Hematopoietic multipotent progenitor cell treated with erythropoietin and hydrocortisone succinate and interleukin-3 and kit ligand, for 8 days (in vitro differentiated cells): ENCODE data around the gene STING1.
"Not testable (repeated sequence)": the region's sequence is repeated elsewhere in the genome, so short reads cannot be mapped to it uniquely, and the experiment has no call there.

Experiments used
- DNase-seq: peaks from one replicate; pipeline ENCODE4 v3.0.0-alpha.2; 2015

Gene STING1

DNA sequence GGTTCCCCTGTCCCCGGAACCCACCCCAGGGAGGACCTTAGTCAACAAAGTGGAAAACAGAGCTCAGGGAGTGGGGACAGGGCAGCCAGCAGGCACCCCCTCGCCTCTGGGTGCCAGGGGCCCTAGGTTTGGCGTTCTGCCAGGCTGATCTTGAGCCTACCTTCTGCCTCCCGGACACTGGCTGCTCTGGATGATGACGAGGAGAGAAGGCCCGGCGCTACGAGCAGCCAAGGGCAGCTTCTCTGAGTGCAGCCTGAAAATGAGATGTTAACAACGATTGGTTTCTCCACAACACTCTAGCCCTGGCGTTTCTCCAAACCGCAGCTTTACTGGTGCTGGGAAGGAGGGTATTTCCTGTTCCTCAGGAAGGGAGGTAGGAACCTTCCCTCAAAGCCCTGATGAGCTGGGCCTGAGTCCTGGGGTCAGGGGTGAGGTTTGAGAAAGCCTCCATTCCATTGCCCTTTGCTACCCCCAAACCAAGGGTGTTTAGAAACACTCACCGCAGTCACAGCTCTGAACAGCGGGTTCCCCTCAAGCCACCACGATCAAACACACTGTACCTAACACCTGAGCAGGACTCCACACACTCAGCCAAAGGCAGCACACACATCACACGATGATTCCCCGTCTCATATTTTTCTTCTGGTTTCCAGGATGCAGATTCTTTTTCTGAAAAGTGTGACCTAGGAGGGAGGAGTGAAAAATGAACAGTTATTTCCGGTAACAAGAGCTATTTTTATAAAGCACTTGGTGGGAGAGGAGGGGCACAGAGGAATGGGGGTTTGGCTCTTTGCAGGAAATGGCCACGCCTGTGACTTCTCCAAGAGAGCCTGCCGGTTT lies at the start of gene STING1:
TSS of gene STING1 (minus strand) at position 709 of the 840 bp plus-strand sequence. CDS start 1,054 bp downstream, outside the sequence.
- peak; percentile 98 for DNase-seq

DNA sequence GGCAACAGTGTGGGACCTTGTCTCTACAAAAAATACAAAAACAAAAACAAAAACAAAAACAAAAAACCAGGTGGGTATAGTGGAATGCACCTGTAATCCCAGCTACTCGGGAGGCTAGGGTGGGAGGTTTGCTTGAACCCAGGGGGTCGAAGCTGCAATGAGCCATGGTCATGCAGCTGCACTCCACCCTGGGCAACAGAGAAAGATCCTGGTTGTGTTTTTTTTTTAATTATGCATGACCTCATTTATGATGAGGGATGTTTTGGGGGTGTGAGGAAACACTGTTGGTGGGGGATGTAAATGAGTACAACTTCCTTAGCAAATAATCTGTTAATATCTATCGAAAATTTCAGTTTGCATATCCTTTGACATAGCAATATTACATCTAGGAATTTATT lies 49.2 kb upstream of the STING1 start:
- DNase-seq, result no peak

DNA sequence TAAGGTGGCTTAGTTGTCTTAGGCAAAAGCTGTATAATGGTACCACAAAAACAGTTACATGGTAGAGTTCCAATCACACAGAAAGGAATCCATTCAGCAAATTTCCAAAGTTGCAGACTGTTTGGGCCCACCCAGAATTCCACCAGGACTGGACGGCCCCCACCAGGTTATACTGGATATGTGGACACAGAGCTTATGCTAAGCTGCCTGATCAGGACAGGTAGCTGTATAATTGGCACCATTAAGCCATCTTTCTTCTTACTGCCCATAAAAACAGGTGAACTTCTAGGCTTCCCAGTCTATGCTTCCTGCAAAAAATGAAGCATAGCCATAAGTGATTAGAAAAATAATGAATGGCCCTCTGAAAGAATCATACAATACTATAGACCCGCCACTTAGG lies 47.5 kb upstream of the STING1 start:
- not testable (repeated sequence) for DNase-seq

DNA sequence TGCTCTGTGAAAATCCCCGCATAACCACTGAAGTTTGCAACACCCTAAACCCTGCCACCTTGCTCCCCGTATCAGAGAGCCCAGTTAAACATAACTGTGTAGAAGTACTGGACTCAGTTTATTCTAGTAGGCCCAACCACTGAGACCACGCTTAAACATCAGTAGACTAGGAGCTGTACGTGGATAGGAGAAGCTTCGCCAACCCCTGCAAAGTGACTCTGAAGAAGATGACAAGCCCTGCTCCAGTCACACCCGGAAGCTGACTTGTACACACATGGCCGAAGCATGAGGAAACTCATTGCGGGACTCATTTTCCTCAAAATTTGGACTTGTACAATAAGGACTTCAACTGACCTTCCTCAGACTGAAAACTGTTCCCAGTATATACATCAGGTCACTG lies 46.1 kb upstream of the STING1 start:
- not testable (repeated sequence) for DNase-seq

DNA sequence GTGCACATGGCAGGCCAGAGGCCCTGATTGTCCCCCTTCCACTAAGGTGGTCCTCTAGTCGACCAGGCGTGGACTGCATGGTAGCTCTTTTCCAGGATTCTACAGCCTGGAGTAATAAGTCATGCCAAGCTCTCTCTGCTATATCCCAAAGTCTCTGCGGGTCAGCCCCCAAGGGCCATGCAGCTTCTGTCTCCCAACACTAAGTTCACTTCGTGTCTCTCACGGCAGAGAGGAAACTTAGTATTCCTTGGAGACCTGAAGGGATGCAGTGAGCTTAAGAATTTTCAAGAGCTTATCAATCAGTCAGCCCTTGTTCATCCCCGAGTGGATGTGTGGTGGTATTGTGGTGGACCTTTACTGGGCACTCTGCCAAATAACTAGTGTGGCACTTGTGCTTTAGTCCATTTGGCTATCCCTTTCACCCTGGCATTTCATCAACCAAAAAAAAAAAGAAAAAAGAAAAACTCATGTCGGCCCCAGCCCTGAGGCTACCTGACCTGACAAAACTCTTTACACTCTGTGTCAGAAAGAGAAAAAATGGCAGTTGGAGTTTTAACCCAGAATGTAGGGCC lies 45.4 kb upstream of the STING1 start:
- DNase-seq, result peak; percentile 16

DNA sequence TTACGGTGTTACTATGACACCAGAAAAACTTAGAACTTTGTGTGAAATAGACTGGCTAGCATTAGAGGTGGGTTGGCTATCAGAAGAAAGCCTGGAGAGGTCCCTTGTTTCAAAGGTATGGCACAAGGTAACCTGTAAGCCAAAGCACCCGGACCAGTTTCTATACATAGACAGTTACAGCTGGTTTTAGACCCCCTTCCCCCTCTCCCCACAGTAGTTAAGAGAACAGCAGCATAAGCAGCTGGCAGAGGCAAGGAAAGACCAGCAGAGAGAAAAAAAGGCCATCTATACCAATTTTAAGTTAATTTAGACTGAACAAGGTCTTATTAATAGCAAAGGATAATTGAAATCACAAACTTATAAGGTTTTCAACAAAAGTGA lies 44.5 kb upstream of the STING1 start:
- DNase-seq, result not testable (repeated sequence)

DNA sequence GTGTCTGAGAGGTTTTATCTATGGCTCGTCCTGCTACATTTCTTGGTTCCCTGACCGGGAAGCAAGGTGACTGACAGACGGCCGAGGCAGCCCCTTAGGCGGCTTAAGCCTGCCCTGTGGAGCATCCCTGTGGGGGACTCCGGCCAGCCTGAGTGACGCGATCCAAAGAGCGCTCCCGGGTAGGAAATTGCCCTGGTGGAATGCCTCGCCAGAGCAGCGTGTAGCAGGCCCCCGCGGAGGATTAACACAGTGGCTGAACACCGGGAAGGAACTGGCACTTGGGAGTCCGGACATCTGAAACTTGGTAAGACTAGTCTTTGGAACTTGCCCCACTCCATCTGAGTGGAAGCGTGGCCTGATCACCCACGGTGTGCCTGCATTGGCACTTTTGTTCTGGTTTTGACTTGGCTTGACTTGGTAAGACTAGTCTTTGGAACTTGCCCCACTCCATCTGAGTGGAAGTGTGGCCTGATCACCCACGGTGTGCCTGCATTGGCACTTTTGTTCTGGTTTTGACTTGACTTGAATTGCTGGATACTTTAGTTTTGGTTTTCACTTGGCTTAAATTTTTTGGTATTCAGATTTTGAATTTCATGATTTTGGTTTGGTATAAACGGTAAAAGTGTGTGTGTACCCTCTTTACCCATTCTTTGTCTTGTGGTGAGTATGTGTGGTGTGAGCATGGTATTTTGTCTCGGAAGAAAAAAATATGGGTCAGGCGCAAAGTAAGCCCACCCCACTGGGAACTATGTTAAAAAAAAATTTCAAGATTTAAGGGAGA lies 43.9 kb upstream of the STING1 start:
- DNase-seq, result not testable (repeated sequence)

DNA sequence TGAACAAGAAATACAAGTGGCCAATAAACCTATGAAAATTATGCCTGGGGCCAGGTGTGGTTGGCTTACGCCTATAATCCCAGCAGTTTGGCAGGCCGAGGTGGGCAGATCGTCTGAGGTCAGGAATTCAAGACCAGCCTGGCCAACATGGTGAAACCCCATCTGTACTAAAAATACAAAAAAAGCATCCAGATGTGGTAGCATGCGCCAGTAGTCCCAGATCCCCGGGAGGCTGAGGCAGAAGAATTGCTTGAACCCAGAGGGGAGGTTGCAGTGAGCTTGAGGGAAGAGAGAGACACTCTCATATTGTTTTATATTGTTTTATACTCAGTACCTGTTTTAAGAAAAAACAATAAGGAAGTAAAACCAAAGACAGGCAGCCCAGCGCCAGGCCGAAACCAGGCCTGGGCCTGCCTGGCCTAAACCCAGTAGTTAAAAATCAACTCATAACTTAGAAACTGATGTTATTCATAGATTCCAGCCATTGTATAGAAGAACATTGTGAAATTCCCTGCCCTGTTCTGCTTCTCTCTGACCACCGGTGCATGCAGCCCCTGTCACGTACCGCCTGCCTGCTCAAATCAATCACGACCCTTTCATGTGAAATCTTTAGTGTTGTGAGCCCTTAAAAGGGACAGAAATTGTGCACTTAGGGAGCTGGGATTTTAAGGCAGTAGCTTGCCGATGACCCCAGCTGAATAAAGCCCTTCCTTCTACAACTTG lies 43.2 kb upstream of the STING1 start:
- not testable (repeated sequence) for DNase-seq

DNA sequence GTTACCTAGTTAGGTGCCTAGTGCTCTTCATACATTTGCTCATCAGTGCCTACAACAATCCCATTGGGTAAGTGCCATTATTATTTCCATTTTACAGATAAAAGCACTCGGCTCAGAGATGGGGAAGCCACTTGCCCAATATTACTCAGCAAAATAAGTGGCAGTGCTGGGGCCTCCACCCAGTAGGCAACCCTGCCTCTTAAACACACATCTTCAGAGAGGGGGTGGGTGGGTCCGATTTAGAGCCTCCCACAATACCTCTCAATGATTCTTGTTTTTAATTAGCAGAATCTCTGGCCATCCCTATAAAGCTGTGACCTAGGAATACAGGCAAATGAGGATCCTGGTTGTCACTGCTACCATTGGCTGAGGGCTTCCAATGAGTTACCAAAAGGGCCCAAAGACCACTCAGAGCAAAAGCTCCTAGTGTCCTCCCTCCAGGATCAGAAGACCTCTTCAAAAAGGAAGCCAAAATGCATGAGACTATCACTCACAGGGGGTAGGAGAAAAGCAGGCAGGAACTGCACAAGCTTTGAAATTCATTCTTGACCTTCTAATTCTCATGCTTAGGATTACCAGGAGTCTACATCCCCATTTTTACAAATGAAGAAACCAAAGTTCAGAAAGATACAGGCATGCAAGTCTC lies 42.5 kb upstream of the STING1 start:
- DNase-seq, result peak; percentile 70

DNA sequence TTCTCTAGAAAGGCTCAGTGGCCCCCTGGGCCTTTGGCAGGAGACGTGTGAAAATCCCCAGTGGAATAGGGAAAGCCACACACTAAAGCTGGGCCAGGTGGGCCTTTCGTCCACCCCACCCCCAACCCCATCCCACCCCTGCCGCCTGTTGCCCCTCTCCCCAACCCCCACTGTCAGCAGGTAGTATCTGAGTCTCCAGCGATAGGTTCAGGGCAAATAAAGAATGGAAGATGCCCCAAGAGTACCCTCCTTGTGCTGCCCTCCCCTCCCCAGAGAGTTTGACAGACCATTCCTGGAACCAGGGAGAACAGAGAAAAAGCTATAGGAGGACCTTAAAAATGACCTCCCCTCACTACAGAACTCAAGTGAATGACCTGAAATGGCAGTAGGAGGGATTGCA lies 41.9 kb upstream of the STING1 start:
- DNase-seq, result no peak

DNA sequence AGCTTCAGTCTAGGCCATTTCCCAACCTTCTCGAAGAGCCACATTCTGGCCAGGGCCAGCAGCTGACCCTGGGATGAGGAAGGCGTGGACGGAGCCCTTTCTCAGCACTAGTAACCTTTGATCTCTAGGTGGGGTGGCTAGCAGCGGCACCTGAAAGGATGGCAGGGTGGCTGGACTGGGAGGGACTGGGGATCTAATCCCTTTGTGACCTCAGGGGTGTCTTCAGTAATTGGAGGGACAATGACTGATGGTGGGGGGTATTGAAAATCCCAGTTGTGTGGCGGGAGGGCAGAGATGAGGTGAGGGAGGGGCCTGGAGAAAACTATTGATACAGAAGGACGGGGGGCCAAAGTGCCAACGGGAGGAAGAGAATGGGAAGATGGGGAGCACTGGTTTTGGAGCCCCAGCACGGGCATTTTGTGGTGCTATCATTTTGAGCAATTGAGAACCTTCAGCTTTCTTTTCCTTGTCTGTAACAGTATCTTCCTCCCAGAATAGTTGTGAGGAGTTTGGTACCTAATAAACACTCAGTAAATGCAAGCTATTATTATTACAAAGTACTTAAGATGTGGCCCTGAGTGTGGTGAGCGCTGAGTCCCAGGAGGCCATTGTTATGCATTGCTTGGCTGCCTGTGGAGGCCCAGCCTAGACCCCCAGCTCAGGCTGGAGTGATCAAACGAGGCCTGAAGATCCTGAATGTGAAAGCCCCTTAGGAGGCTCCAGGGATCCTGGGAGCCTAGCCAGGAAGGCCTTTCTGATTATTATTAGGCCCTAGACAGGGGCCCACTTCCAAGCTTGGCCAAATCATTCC lies 41.3 kb upstream of the STING1 start:
- DNase-seq, result no peak

DNA sequence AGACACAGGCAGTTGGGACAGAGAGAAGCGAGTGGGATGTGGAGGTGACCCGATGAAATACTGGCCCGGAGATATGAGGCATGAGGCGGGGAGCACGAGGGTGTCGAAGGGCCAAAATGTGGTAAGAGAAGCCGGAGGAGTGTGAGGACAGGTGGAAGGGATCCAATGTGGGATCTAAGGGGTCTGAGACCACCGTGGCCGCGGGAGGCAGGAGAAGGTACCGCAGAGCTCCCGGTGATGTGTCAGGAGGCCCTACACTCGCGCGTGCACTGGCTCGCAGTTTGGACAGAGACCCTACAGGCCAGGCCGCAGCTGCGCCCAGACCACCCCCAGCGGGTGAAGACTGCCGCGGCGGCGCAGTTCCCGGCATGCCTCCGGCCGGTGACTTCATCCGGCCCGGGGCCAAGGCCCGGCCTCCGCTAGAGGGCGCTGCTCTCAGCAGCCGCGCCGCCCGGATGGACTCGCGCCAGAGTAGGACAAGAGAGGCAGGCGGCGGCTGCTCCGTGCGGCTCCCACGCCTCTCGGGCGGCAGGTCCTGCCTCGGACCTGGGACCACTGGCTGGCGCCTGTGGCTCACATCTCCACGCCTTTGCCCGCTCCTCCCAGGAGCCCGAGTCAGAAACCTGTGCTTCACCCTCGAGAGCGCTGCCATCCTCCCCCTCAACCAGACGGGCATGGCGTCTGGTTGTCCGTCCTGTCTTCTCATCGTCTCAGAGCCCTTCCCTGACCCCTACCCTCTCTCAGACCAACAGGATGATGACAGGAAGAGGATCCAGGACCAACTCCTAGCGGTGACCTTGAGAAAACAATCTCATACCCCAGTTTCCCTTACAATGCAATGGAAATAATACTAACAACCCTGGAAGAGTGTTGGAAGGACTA lies 35.4 kb upstream of the STING1 start:
- DNase-seq, result peak; percentile 87

DNA sequence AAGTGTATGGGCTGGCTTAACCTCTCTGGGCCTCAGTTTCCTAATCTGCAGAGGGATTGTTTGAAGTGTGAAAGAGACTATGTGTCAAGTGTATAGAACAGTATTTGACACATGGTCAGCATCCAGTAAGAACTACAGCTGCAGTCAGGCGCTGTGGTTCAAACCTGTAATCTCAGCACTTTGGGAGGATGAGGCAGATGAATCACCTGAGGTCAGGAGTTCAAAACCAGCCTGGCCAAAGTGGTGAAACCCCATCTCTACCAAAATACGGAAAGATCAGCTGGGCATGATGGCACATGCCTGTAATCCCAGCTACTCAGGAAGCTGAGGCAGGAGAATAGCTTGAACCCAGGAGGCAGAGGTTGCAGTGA lies 31.9 kb upstream of the STING1 start:
- no peak for DNase-seq

DNA sequence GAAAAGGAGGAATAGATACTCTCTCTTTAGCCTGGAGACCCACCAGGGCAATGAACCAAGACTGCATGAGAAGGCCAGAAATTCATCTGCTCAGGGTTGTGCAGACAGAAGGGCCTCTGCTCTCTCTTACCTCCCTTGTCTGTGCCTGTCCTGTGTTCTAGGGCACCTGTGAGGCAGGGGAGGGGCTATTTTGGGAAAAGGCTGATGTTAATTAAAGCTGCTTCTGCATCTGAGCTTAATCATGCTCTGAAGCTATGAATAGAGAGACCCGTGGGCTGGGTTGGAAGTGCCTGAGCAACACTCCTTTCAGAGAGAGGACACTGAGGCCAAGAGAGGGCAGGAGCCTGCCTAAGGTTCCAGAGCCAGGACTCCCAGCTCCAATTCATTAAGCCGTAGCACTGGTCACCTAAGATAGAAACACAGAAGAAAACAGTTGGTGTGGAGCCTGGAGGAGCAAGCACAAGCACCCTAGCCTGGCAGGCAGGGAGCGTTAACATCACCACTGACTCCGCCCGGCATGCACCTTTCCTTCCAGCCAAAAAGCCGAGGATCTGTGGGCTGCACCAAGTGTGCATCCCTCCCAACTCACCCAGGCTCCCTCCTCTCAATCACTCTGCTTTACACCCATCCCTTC lies 31.4 kb upstream of the STING1 start:
- DNase-seq, result no peak

DNA sequence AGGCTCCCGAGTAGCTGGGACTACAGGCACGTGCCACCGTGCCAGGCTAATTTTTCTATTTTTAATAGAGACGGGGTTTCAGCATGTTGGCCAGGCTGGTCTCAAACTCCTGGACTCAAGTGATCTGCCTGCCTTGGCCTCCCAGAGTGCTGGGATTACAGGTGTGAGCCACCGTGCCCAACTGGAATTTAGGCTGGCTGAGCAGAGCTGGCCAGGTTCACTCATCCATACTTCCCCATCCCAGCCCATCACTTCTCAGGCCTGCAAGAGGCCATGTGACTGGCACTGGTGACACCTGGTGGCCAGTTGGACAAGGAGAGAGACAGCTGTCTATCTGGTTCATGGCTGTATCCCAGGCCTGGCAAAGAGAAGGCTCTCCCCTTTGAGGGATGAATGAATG lies 30.9 kb upstream of the STING1 start:
- peak; percentile 89 for DNase-seq

DNA sequence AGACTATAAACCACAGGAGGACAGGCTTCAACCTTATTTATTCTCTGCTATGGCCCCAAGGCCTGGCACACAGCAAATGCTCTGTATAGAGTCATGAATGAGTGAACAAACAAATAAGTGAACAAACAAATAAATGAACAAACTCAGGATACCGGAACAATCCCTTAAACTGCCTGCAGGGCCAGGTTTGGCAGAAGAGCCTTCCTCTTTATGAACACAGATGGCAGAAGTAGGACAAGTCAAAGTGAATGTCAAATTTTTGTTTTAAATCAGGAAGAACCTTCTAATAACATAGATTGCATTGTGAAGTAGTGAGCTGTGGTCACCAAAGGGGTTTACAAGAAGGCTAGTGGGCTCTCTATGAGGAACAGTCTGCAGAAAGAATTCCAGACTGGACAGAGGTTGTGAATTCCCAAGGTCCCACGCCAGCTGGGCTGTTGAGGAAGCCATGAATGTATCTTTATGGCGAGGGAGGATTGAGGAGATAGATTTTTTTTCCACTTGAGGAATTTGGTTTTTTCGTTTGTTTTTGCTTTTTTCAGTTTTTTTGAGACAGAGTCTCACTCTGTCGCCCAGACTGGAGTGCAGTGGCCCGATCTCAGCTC lies 30.3 kb upstream of the STING1 start:
- DNase-seq, result no peak

DNA sequence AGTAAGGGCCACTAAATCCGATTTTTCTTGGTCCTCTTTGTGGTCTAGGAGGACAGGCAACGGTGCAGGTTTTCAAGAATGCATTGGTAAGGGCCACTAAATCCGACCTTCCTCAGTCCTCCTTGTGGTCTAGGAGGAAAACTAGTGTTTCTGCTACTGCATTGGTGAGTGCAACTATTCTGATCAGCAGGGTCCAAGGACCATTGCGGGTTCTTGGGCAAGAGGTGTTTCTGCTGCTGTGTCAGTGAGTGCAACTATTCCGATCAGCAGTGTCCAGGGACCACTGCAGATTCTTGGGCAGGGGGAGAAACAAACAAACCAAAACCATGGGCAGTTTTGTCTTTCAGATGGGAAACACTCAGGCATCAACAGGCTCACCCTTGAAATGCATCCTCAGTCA lies 22.2 kb upstream of the STING1 start:
- DNase-seq, result not testable (repeated sequence)

DNA sequence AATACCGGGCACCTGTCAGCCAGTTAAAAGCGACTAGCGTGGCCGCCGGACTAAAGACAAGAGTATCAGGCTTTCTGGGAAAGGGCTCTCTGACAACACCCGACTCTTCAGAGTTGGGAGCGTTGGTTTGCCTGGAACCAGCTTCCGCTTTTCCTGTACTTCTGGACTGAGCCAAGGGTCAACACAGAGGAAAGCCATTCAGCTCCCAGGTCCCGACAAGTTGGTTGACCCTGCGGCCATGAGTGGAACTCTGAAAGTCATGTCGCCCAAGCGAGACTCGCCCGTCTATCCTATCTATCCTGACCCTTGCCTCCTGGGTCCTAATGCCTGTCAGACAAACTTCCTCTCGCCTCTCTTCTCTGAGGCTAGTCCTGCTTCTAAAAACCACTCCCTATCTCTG lies 21.3 kb upstream of the STING1 start:
- not testable (repeated sequence) for DNase-seq

DNA sequence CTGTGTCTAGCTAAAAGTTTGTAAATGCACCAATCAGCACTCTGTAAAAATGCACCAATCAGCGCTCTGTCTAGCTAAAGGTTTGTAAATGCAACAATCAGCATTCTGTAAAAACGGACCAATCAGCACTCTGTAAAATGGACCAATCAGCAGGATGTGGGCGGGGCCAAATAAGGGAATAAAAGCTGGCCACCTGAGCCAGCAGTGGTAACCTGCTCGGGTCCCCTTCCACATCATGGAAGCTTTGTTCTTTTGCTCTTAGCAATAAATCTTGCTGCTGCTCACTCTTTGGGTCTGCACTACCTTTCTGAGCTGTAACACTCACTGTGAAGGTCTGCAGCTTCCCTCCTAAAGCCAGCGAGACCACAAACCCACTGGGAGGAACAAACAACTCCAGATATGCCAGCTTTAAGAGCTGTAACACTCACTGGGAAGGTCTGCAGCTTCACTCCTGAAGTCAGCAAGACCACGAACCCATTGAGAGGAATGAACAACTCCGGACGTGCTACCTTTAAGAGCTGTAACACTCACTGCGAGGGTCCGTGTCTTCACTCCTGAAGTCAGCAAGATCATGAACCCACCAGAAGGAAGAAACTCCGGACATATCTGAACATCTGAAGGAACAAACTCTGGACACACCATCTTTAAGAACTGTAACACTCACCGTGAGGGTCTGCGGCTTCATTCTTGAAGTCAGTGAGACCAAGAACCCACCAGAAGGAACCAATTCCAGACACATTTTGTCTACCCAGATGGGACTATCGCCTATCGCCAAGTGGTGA lies 20.7 kb upstream of the STING1 start:
- not testable (repeated sequence) for DNase-seq
